Central memory CD4-positive, alpha-beta T cell (primary cell): ENCODE data around the gene IDI2.
A peak's percentile ranks its signal among the peaks of the same experiment; 100 is the strongest.
"Not testable (repeated sequence)": the region's sequence is repeated elsewhere in the genome, so short reads cannot be mapped to it uniquely, and the experiment has no call there.

Experiments used
- DNase-seq: peaks from one replicate; pipeline ENCODE4 v3.0.0; 2022
- total RNA-seq, 3 experiments: gene quantifications; one replicate each; lab custom pipeline; 2026; lab: John Stamatoyannopoulos, UW

The IDI2 gene
- total RNA-seq: 0 to 0.05 (median 0.04) reads per million in 3 experiments

GRCh38 chr10:1025683-1026082 is at the start of gene IDI2:
TSS of gene IDI2 (minus strand) at chr10:1025859. CDS start at chr10:1024723, 1,136 bp downstream.
- DNase-seq: no peak

DNA sequence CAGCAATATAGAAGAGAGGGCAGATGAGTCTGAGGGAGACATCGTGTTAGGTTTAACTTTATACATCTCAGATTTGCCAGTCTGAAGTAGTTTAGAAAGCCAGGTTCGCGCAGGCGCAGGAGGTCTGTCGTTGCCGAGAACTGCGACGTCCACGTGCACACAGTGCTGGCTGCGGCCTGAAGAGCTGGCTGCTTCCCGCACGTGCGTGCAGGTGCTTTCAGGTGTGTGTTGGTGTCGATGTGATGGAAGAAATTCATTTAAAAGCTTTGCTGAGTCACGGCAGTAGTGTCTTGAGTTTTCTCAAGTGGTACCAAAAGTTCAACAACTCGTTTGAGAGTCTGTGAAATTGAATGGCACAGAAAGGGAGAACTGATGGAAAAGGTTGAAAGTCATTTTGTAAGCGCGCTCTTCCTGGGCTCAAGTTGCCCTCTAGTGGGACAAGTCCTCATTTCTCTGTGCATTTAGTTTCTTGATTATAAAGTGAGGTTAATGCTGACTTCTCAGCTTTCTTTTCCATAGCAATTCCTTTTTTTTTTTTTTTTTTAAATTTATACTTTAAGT is 49.2 kb upstream of the IDI2 start:
- DNase-seq: no peak

DNA sequence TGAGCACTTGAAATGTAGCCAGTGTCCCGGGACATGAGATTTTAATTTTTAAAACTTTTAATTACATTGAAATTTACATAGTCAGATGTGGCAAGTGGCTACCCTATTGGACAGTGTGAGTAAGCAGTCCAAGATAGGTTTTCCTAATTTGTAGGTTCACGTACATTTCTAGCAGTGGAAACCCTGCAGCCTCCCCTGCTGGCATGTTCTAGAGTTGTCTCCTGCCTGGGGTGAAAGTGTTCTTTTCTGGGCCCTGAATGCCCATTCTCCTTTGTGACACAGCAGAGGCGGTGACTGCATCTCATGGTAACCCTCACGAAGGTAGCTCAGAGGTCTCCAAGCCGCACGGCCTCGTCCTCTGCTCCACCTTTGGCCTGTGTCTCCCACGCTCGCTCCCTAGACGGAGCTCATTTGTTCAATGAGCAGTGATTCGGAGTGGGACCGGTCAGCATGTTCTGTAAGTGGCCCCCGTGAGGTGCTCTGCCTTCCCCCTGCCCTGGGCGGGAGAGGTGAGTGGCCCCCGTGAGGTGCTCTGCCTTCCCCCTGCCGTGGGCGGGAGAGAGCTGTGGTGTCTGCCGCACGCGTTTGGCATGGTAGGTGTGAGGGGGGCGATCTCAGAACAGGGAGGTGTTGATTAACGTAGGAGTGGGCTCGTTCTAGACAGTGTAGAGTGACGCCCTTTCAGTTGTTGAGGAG is 48.5 kb upstream of the IDI2 start:
- DNase-seq: no peak

DNA sequence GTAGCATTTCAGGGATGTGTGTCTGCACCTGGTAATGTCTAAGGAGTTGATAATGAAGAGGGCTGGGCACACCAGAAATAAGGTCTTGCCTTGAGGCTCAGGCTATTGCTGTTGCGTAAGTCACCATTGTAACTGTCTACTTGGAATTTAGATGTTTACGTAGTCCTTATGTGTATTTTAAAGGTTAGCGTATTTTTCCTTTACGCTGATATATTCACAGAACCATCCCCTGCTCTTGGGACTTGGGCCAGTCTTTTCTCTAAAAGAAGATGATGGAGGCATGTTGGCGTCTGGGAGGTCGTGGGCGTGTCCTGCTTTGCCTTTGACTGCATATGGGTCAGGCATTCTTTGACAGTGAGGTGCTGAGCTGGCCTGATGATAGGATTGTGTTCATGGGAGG is 45.3 kb upstream of the IDI2 start:
- DNase-seq: no peak

DNA sequence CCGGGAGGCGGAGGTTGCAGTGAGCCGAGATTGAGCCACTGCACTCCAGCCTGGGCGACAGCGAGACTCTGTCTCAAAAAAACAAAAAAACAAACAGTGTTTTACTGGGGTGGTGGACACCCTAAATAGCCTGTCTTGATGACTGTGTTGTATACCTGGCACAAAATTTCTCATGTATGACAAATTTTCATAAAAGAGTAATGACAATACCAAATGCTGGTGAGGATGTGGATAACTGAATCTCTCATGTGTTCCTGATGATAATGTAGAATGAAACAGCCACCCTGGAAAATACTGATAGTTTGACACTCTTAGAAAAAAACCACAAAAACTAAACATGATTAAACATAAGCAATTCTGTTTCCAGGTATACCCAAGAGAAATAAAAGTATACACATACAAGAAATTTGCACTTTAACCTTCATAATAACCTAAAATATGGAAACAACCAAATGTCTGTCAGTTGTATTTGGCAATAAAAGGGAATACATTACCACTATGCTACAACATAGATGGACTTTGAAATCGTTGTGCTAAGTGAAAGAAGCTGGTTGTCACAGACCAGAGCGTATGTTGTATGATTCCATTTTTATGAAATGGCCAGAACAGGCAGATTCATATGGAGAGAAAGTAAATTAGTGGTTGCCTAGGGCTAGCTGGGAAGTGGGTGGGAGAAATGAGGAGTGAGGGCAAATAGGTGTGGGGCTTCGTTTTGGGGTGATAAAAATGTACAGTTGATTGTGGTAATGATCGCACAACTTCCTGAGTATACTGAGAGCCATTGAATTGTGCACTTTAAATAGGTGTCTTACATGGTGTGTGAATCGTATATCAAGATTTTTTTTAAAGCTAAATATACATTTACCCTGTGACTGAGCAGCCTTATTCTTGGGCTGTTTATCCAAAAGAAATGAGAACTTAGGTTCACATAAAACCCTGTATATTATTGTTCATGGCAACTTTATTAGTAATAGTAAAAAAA is 43.0 kb upstream of the IDI2 start:
- DNase-seq: no peak

DNA sequence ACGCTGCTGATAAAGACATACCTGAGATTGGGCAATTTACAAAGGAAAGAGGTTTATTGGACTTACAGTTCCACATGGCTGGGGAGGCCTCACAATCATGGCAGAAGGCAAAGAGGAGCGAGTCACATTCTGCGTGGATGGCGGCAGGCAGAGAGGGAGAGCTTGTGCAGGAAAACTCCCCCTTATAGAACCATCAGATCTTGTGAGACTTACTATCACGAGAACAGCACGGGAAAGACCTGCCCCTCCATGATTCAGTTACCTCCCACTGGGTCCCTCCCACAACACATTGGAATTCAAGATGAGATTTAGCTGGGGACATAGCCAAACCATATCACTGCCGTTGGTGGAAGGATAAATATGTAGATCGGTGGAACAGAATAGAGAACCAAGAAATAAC is 41.1 kb upstream of the IDI2 start:
- DNase-seq: not testable (repeated sequence)

DNA sequence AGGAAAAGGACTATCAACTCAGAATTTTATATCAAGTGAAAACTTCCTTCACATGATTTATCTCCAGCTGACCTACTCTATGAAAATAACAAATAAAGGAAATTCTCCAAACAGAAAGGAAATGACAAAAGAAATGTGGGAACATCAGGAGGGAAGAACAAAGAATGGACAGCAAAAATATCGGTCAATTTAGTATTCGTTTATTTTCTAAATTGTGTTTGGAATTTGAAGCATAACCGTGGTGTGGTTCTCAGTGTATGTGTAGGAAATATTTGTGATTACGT is 39.2 kb upstream of the IDI2 start:
- no peak for DNase-seq

DNA sequence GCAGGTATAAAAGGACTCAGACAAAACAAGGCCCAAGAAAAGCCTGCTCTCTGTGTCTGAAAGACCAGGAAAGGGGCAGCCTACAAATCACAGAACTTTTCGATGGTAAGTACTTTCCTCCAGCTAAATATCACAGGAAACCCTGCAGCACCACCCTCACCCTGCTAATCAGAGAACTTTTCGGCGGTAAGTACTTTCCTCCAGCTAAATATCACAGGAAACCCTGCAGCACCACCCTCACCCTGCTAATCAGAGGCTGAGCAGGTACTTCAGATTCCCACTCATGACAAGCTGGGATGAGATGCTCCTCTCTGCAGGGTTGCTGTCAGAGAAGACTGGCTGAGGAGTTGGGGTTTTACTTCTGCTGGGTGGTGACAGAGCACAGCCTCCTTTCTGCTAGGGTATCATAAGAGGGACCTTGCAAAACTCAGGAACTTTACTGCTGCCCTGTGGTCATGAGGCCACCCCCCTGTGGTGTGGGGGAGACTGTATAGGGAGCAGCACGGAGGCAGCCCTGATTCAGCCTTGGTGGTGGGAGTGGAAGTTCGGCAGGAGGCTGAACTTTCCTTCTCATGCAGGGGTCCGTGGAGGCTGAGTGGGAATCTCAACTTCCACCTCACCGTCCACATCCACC is 37.7 kb upstream of the IDI2 start:
- DNase-seq: peak; percentile 49

- DNase-seq: peak; percentile 44
Observed at GRCh38 chr10:1061930-1062774, 36.5 kb upstream of the IDI2 start.

GRCh38 chr10:1059902-1060301 is 34.2 kb upstream of the IDI2 start:
- no peak for DNase-seq

DNA sequence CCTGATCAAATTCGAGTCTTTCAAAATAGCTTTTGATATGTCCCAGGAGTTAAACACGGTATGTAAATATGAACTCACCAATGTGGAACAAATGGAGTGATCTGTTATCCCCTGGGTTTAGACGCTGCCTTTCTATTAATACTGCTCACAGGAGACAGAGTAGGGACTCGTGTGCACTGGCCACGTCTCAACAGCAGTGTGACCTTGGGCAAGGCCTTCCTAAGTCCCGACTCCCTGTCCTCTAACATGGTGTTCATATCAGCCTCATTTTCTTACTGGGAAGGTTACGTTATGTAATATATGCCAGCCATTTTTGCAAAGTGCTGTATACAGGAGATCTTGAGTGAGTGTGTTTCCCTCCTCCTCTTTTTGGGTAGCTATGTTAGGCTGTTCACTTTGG is 32.4 kb upstream of the IDI2 start:
- DNase-seq: no peak

DNA sequence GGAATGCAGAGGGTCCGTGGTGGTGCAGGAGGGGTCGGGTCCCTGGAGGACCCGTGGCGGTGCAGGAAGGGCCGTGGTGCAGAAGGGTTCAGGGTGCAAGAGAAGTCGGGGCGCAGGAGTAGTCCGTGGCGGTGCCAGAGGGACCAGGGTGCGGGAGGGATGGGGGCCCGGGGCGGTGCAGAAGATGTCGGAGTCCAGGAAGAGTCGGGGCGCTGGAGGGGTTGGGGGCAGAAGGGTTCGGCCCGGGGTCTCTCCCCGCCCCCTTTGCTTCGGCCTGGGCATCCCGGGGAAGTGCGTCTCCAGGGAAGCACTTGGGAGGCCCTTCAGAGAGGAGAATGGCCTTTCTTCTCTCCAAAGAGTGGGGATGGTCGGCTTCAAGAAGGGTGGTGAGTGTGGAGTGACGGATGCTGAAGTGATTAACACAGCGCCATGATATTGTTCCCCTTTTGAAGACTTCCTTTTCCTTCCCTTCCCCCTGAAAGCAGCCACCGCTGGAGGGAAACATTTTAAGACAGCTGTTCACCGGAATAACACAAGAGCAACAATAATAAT is 31.5 kb upstream of the IDI2 start:
- no peak for DNase-seq

GRCh38 chr10:1056326-1057105 is 30.9 kb upstream of the IDI2 start, which contains the start of gene WDR37:
TSS of gene WDR37 (plus strand) at chr10:1056385. CDS start at chr10:1072156, 15,771 bp downstream.
- DNase-seq: peak; percentile 84

DNA sequence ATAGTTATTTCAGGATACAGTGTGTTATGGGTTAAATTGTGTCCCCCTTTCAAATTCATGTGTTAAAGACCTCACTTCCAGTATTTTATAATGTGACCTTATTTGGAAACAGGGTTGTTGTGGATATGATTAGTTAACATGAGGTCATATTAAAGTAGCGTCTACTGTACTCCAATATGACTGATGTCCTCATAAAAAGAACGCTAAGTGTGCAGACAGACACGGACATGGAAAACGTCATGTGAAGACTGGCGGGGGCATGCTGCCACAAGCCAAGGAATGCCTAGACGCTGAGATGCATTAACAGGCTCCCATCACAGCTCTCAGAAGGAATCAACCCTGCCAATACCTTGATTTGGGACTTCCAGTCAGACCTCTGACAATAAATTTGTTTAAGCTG is 29.0 kb upstream of the IDI2 start:
- DNase-seq: no peak

DNA sequence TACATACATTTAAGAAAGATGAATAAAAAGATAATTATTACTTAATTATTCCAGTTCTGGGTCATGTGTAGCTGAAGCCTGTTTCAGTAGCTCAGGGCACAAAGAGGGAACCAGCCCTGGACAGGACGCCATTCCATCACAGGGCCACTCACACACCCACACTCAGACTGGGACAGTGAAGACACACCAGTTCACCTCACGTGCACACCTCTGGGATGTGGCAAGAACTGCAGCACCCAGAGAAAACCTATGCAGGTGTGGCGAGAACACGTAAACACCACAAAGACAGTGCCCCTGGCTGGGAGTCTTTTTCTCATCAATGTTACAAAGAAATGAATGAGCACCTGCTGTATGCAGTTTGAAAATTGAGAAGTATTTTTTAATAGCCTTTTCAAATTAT is 24.9 kb upstream of the IDI2 start:
- DNase-seq: peak; percentile 62

GRCh38 chr10:1050145-1050544 is 24.5 kb upstream of the IDI2 start:
- no peak for DNase-seq

- no peak for DNase-seq
Observed at GRCh38 chr10:1049425-1049958, 23.8 kb upstream of the IDI2 start.

- DNase-seq: peak; percentile 98
Observed at GRCh38 chr10:1048732-1049424, 23.2 kb upstream of the IDI2 start, which contains the start of gene IDI1. TSS of gene IDI1 (minus strand) at chr10:1049119. CDS start at chr10:1049003, 116 bp downstream.

DNA sequence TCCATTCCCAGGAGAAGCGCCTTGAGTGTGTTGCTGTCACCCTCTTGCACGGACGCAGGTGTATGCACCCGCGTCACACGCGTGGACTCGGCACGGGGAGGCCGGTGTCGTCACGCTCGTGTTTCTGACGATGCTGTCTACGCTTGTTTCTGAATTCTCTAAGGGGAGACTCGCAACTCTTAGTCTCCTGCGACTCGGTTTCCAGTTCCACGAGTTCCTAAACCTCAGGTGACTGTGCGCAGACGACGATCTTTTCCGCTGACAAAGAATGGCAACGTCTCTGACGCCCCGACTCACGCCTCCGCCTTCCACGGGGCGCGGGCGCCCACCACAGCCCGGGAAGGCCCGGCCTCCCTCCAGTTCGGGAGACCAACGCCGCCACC is 22.7 kb upstream of the IDI2 start:
- DNase-seq: peak; percentile 73

GRCh38 chr10:1047937-1048336 is 22.3 kb upstream of the IDI2 start:
- DNase-seq: no peak
